ENCODE results near the gene ADAT2.
"Not testable (repeated sequence)": the region's sequence is repeated elsewhere in the genome, so short reads cannot be mapped to it uniquely, and the experiment has no call there.

Gene ADAT2

GRCh38 chr6:143450453-143451371 lies at the start of gene ADAT2, which contains the start of gene PEX3:
Gene ADAT2 (minus strand): TSS chr6:143450695. CDS start chr6:143450658, 37 bp downstream.
Gene PEX3 (plus strand): TSS chr6:143450805. CDS start chr6:143451043, 238 bp downstream.
- DNase-seq, result peak; percentile 96

- DNase-seq, result no peak
Measured at GRCh38 chr6:143498428-143498827, 47.9 kb upstream of the ADAT2 start.

GRCh38 chr6:143496974-143497373 lies 46.5 kb upstream of the ADAT2 start:
- DNase-seq, result no peak

- no peak for DNase-seq
Measured at GRCh38 chr6:143490775-143491174, 40.3 kb upstream of the ADAT2 start.

GRCh38 chr6:143490244-143490643 lies 39.7 kb upstream of the ADAT2 start:
- no peak for DNase-seq

GRCh38 chr6:143486752-143487151 lies 36.3 kb upstream of the ADAT2 start:
- DNase-seq, result no peak

- no peak for DNase-seq
Measured at GRCh38 chr6:143485967-143486366, 35.5 kb upstream of the ADAT2 start.

GRCh38 chr6:143482593-143482992 lies 32.1 kb upstream of the ADAT2 start:
- no peak for DNase-seq

GRCh38 chr6:143478479-143479062 lies 28.1 kb upstream of the ADAT2 start:
- DNase-seq, result no peak

GRCh38 chr6:143476545-143476944 lies 26.1 kb upstream of the ADAT2 start:
- DNase-seq, result no peak

GRCh38 chr6:143471822-143472221 lies 21.3 kb upstream of the ADAT2 start:
- DNase-seq, result no peak

GRCh38 chr6:143468823-143469222 lies 18.3 kb upstream of the ADAT2 start:
- not testable (repeated sequence) for DNase-seq

- no peak for DNase-seq
Measured at GRCh38 chr6:143468026-143468425, 17.5 kb upstream of the ADAT2 start.

GRCh38 chr6:143465546-143465945 lies 15.1 kb upstream of the ADAT2 start:
- no peak for DNase-seq

GRCh38 chr6:143457563-143458359 lies 7.3 kb upstream of the ADAT2 start:
- DNase-seq, result no peak

- DNase-seq, result no peak
Measured at GRCh38 chr6:143451531-143451930, 1.0 kb upstream of the ADAT2 start.

- DNase-seq, result peak; percentile 56
Measured at GRCh38 chr6:143449714-143450452, 612 bp downstream of the ADAT2 start.

- DNase-seq, result no peak
Measured at GRCh38 chr6:143449082-143449713, 1.3 kb downstream of the ADAT2 start.

GRCh38 chr6:143447865-143448264 lies 2.6 kb downstream of the ADAT2 start:
- DNase-seq, result not testable (repeated sequence)

GRCh38 chr6:143443096-143443495 lies 7.4 kb downstream of the ADAT2 start:
- DNase-seq, result no peak

- DNase-seq, result no peak
Measured at GRCh38 chr6:143441680-143442545, 8.6 kb downstream of the ADAT2 start.

Data from NCI-H2171 treated with DMSO at 0.1 percent for 48 hours (cell line).